GM12878 (cell line): Measurements from ENCODE around the gene RTP3. TPM values are rescaled to one million over a fixed set of nuclear protein-coding genes. Genes with fewer than 3 reads are reported as not detected.

Experiments used
- ATAC-seq: fragments of 200-7000 bp; cut with Tn5 transposase; 3 replicates; pipeline ENCODE4 v1.9.1; 2020; ENCODE audit warnings: mild to moderate bottlenecking, moderate library complexity
- BruUV-seq: library from RNA; stranded (reverse); fragments of 400-500 nt; replicated peaks from 2 replicates; lab custom pipeline; 2021; lab: Mats Ljungman, UMichigan
- CTCF ChIA-PET: fragments of 300-600 bp; sonication (Branson Sonifier 250); formaldehyde crosslinking; extraction: SDS; loops from one replicate; lab custom pipeline; 2021; ENCODE audit warnings: inconsistent platforms; lab: Yijun Ruan, JAX
- POLR2A ChIA-PET: fragments of 350-600 bp; formaldehyde crosslinking; extraction: SDS; loops from one replicate; lab custom pipeline; 2021; ENCODE audit warnings: inconsistent platforms; lab: Charles Lee
- RAD21 ChIA-PET: fragments of 300-600 bp; sonication (Branson Sonifier 250); formaldehyde crosslinking; loops from one replicate; lab custom pipeline; 2023; ENCODE audit warnings: antibody characterized with exemption; ENCODE audit not compliant: unreplicated experiment; lab: Charles Lee
- SMC1A ChIA-PET: fragments of 300-600 bp; sonication (Branson Sonifier 250); formaldehyde crosslinking; loops from one replicate; lab custom pipeline; 2023; ENCODE audit not compliant: unreplicated experiment, uncharacterized antibody; lab: Charles Lee
- DNase-seq: peaks from one replicate; pipeline ENCODE4 v3.0.0-alpha.2; 2011; ENCODE audit warnings: low read depth, low spot score
- FAIRE-seq: peaks from 3 replicates; lab custom pipeline; 2011; peaks lifted over from hg19 to GRCh38; lab: Jason Lieb, UNC
- H2AFZ ChIP-seq: 2 replicates; pipeline ENCODE4 v1.6.0; 2011; ENCODE audit warnings: low read depth, low read length, control low read depth; ENCODE audit not compliant: control insufficient read depth
- H3K27ac ChIP-seq: 2 replicates; pipeline ENCODE4 v1.5.1; 2011; ENCODE audit warnings: control low read depth; ENCODE audit not compliant: control insufficient read depth, insufficient read depth
- H3K27me3 ChIP-seq, 2 experiments: replicated peaks in 1 of 2; 2 replicates each; pipeline versions ENCODE4 v1.6.0 to v1.6.1; 2011; ENCODE audit warnings: low read length in 1 of 2; ENCODE audit not compliant: control insufficient read depth in 2 of 2, insufficient read depth in 2 of 2
- H3K36me3 ChIP-seq, 2 experiments: 2 replicates each; pipeline ENCODE4 v1.5.1; 2011; ENCODE audit warnings: low read length in 1 of 2; ENCODE audit not compliant: control insufficient read depth in 2 of 2, insufficient read depth in 2 of 2
- H3K4me1 ChIP-seq: 2 replicates; pipeline ENCODE4 v1.6.1; 2011; ENCODE audit warnings: mild to moderate bottlenecking, low read length, moderate library complexity, mixed read lengths; ENCODE audit not compliant: control insufficient read depth, insufficient read depth
- H3K4me2 ChIP-seq: 2 replicates; pipeline ENCODE4 v1.6.0; 2011; ENCODE audit warnings: control low read depth; ENCODE audit not compliant: control insufficient read depth, insufficient read depth
- H3K4me3 ChIP-seq: fragments of 200-600 bp; sonication (generic); 2 replicates; pipeline ENCODE4 v1.5.1; 2016
- H3K79me2 ChIP-seq: 2 replicates; pipeline ENCODE4 v1.6.0; 2011; ENCODE audit warnings: low read length; ENCODE audit not compliant: control insufficient read depth, insufficient read depth
- H3K9ac ChIP-seq: 2 replicates; pipeline ENCODE4 v1.8.0; 2011; ENCODE audit warnings: low read length, control low read depth, mixed read lengths; ENCODE audit not compliant: control insufficient read depth, insufficient read depth
- H3K9me3 ChIP-seq: replicated peaks from 3 replicates; pipeline ENCODE4 v1.5.1; 2011; ENCODE audit warnings: mild to moderate bottlenecking, low read length; ENCODE audit not compliant: control insufficient read depth, insufficient read depth
- H4K20me1 ChIP-seq: 2 replicates; pipeline ENCODE4 v1.6.0; 2011; ENCODE audit not compliant: control insufficient read depth, insufficient read depth
- BACH1 ChIP-seq: fragments of 450-650 bp; IDR thresholded peaks from 2 replicates; pipeline ENCODE4 v1.6.1; 2017; ENCODE audit warnings: mild to moderate bottlenecking, borderline replicate concordance
- BHLHE40 ChIP-seq, 2 experiments: fragments of 450-650 bp in 1 of 2; IDR thresholded peaks; 2 replicates each; pipeline ENCODE4 v1.6.1; 2011 to 2017; ENCODE audit warnings: low read depth in 2 of 2, borderline replicate concordance in 1 of 2, improper control_type of control experiment in 1 of 2, low read length in 1 of 2, mild to moderate bottlenecking in 1 of 2
- CREM ChIP-seq: IDR thresholded peaks from 2 replicates; pipeline ENCODE4 v1.6.1; 2014; ENCODE audit warnings: antibody characterized with exemption, low read depth
- CTCF ChIP-seq, 3 experiments: IDR thresholded peaks in 2 of 3; conservative IDR thresholded peaks in 1 of 3; 2 replicates each; pipeline ENCODE4 v1.5.1; 2011; ENCODE audit warnings: low read depth in 3 of 3, low read length in 3 of 3, mild to moderate bottlenecking in 3 of 3, control low read depth in 2 of 3, moderate library complexity in 2 of 3, inconsistent platforms in 1 of 3, mixed read lengths in 1 of 3; ENCODE audit not compliant: control insufficient read depth in 2 of 3, insufficient read depth in 1 of 3; ENCODE audit errors: extremely low read depth in 1 of 3
- ETV6 ChIP-seq, 2 experiments: fragments of 450-650 bp in 1 of 2; IDR thresholded peaks in 1 of 2; conservative IDR thresholded peaks in 1 of 2; 2 replicates each; pipeline ENCODE4 v1.6.1; 2014; ENCODE audit warnings: antibody characterized with exemption in 1 of 2, borderline replicate concordance in 1 of 2, low read depth in 1 of 2, mild to moderate bottlenecking in 1 of 2, moderate library complexity in 1 of 2
- FOS ChIP-seq: IDR thresholded peaks from 3 replicates; pipeline ENCODE4 v1.6.1; 2011; ENCODE audit warnings: borderline replicate concordance; ENCODE audit not compliant: insufficient read length; ENCODE audit errors: extremely low read depth
- FOXM1 ChIP-seq: IDR thresholded peaks from 2 replicates; pipeline ENCODE4 v1.6.1; 2012; ENCODE audit warnings: low read depth, mild to moderate bottlenecking, inconsistent platforms, low read length, moderate library complexity
- HDAC2 ChIP-seq: fragments of 200-600 bp; sonication (generic); IDR thresholded peaks from 2 replicates; pipeline ENCODE4 v1.6.1; 2017
- JUND ChIP-seq: IDR thresholded peaks from 2 replicates; pipeline ENCODE4 v1.6.1; 2012; ENCODE audit warnings: low read depth, mild to moderate bottlenecking, low read length, improper control_type of control experiment, moderate library complexity
- MAX ChIP-seq: IDR thresholded peaks from 2 replicates; pipeline ENCODE4 v1.6.1; 2012; ENCODE audit warnings: low read depth, low read length, improper control_type of control experiment
- NFYA ChIP-seq: IDR thresholded peaks from 2 replicates; pipeline ENCODE4 v1.6.1; 2011; ENCODE audit warnings: low read depth, mild to moderate bottlenecking, low read length, improper control_type of control experiment, borderline replicate concordance
- NR2C1 ChIP-seq: fragments of 450-650 bp; IDR thresholded peaks from 2 replicates; pipeline ENCODE4 v1.6.1; 2017; ENCODE audit warnings: antibody characterized with exemption, mild to moderate bottlenecking, moderate library complexity
- POLR2A ChIP-seq: IDR thresholded peaks from 2 replicates; pipeline ENCODE4 v1.6.1; 2011; ENCODE audit warnings: low read depth, mild to moderate bottlenecking, low read length
- POLR2AphosphoS5 ChIP-seq: IDR thresholded peaks from 2 replicates; pipeline ENCODE4 v1.6.1; 2011; ENCODE audit warnings: mild to moderate bottlenecking, low read length, inconsistent platforms
- RAD21 ChIP-seq: IDR thresholded peaks from 2 replicates; pipeline ENCODE4 v1.6.1; 2011; ENCODE audit warnings: mild to moderate bottlenecking, low read depth, low read length, moderate library complexity; ENCODE audit not compliant: insufficient read depth
- SREBF1 ChIP-seq: IDR thresholded peaks from 2 replicates; pipeline ENCODE4 v1.6.1; 2012; ENCODE audit warnings: mild to moderate bottlenecking, low read length
- STAT1 ChIP-seq: fragments of 450-650 bp; conservative IDR thresholded peaks from 2 replicates; pipeline ENCODE4 v1.6.1; 2014; ENCODE audit warnings: antibody characterized with exemption, mild to moderate bottlenecking
- TAF1 ChIP-seq: IDR thresholded peaks from 2 replicates; pipeline ENCODE4 v1.6.1; 2011; ENCODE audit warnings: mild to moderate bottlenecking, low read depth, low read length, borderline replicate concordance
- TARDBP ChIP-seq: IDR thresholded peaks from 2 replicates; pipeline ENCODE4 v1.6.1; 2016; ENCODE audit warnings: borderline replicate concordance
- ZNF24 ChIP-seq: fragments of 450-650 bp; IDR thresholded peaks from 2 replicates; pipeline ENCODE4 v1.6.1; 2017; ENCODE audit warnings: antibody characterized with exemption, mild to moderate bottlenecking
- WGBS: methylation state at CpG from one replicate; pipeline ENCODE4 v1.1.6; 2016; ENCODE audit warnings: low lambda C conversion rate; ENCODE audit not compliant: insufficient replicate concordance, insufficient coverage; ENCODE audit errors: missing lambda C conversion rate; 5-methylcytosine and 5-hydroxymethylcytosine counted together
- in situ Hi-C: fragments of 300-500 bp; cut with MboI; formaldehyde crosslinking; loops from 9 replicates; pipeline ENCODE4 v1.14.3; 2018; ENCODE audit warnings: mixed read lengths
- intact Hi-C: fragments of 100-400 bp; cut with micrococcal nuclease; formaldehyde crosslinking; loops from one replicate; pipeline ENCODE4 v1.14.2; 2022; ENCODE audit not compliant: unreplicated experiment
- polyA plus RNA-seq, 11 experiments: library from polyadenylated mRNA; depleted of rRNA in 4 of 11; unstranded in 6 of 11; stranded (reverse) in 5 of 11; fragments of >200 nt; fragmentation: Nextera tagmentation in 4 of 11; fragmentation: Illumina TruSeq in 1 of 11; extraction: Ambion mirVana in 4 of 11; extraction: Trizol in 1 of 11; gene quantifications; 1 replicate in 1 of 11; 2 replicates in 10 of 11; pipeline versions ENCODE4 v1.2.1 to v1.2.3, GENCODE V29; 2011 to 2016; ENCODE audit warnings: inconsistent platforms in 2 of 11, missing spikeins in 2 of 11, low read depth in 1 of 11
- total RNA-seq, 4 experiments: library from RNA; depleted of rRNA in 3 of 4; stranded (reverse); fragments of >200 nt in 3 of 4; fragmentation: Illumina TruSeq in 1 of 4; extraction: Trizol in 1 of 4; gene quantifications; 2 replicates each; pipeline versions ENCODE4 v1.2.1 to v1.2.3, GENCODE V29; 2013 to 2021

Gene RTP3
- total and polyA plus RNA-seq, 10 of the 15 experiments (the other 5 are each of a cell fraction or from before 2014, with no cell fraction given): 0.06 TPM; not detected in 9

DNA sequence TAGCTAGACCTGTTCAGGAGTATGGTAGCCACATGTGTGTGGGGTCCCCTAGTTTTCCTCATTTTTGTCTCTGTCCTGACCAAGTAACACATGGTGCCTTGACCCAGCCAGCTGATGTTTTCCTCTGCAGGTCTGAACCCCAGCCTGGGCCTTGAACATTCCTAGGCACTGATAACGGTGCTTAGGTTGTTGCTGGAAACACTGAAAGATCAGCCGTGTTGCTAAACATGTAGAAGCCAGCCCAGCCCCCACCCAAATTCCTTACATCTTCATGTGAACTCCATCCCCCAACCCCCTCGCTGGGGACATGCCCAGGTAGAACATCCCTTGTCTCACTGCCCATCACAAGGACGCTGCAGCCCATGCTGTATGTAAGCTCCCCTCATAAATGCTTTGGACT, 18.7 kb downstream of the RTP3 start:
- H2AFZ ChIP-seq: no peak overlapping the region
- no peaks in the 10 kb centered on the region for H3K36me3 ChIP-seq
- FAIRE-seq (no peak), DNase-seq (no peak), ATAC-seq (no peak)
- ChIA-PET CTCF (no interaction called here), POLR2A (no interaction called here), RAD21 (interaction anchor here (1.2 kb wide), 1 partner anchor 42 kb away, joined by 4 read pairs; no protein-coding TSS in a partner anchor), SMC1A (no interaction called here)
- in situ Hi-C loops: no loop called here
- no peaks in the 10 kb centered on the region for H3K9me3 ChIP-seq
- H3K27ac ChIP-seq: no peak overlapping the region
- no peak for TF ChIP-seq CREM
- TF ChIP-seq BHLHE40 (IDR thresholded peaks at IDR 0.05; ENCODE audit: borderline replicate concordance in 1 of 2, low read depth in 2 of 2, low read length in 1 of 2): no peak
- no peak for TF ChIP-seq SREBF1
- no peak for TF ChIP-seq BACH1
- TF ChIP-seq STAT1: no peak
- TF ChIP-seq POLR2AphosphoS5: no peak
- no peak for TF ChIP-seq TAF1
- no peak for TF ChIP-seq FOS
- TF ChIP-seq HDAC2: no peak
- TF ChIP-seq TARDBP: no peak
- no peak for TF ChIP-seq ETV6 (conservative IDR thresholded peaks at IDR 0.05 in 1 of 2, IDR thresholded peaks at IDR 0.05 in 1 of 2; ENCODE audit: borderline replicate concordance in 1 of 2, low read depth in 1 of 2)
- no peak for TF ChIP-seq CTCF (IDR thresholded peaks at IDR 0.05 in 2 of 3, conservative IDR thresholded peaks at IDR 0.05 in 1 of 3; ENCODE audit: control insufficient read depth in 2 of 3, extremely low read depth in 1 of 3, insufficient read depth in 1 of 3, low read depth in 3 of 3, low read length in 3 of 3)
- TF ChIP-seq FOXM1: no peak
- TF ChIP-seq RAD21: no peak
- no peak for TF ChIP-seq NR2C1
- no peak for TF ChIP-seq NFYA
- no peak for TF ChIP-seq JUND
- no peak for TF ChIP-seq POLR2A
- TF ChIP-seq ZNF24: no peak
- TF ChIP-seq MAX: no peak
- no peak overlapping the region for H3K4me2 ChIP-seq
- H4K20me1 ChIP-seq: no peaks in the 10 kb centered on the region
- no TSS peak for BruUV-seq
- H3K79me2 ChIP-seq: no peaks in the 10 kb centered on the region
- intact Hi-C loops: no loop called here
- no peak overlapping the region for H3K4me3 ChIP-seq
- no peak overlapping the region for H3K9ac ChIP-seq
- H3K4me1 ChIP-seq: no peaks in the 10 kb centered on the region
- no peaks in the 10 kb centered on the region for H3K27me3 ChIP-seq
- 56% methylated on average over 4 of the region's 4 CpGs for WGBS
